HG03159 (cell line): ENCODE data around the gene RANBP3L.
"Not testable (repeated sequence)": the region's sequence is repeated elsewhere in the genome, so short reads cannot be mapped to it uniquely, and the experiment has no call there.

Experiments used
- ATAC-seq: cut with Tn5 transposase; IDR thresholded peaks from one replicate; pipeline ENCODE4 v1.9.1; 2021; ENCODE audit warnings: mild to moderate bottlenecking, moderate library complexity; ENCODE audit not compliant: unreplicated experiment

RANBP3L gene

GRCh38 chr5:36214436-36214835 is 87.3 kb downstream of the RANBP3L start:
- no peak for ATAC-seq

GRCh38 chr5:36209664-36210063 is 92.0 kb downstream of the RANBP3L start:
- no peak for ATAC-seq

GRCh38 chr5:36208786-36209185 is 92.9 kb downstream of the RANBP3L start:
- ATAC-seq = no peak

- ATAC-seq = no peak
Observed at GRCh38 chr5:36206913-36207312, 94.8 kb downstream of the RANBP3L start.

GRCh38 chr5:36205329-36205728 is 96.4 kb downstream of the RANBP3L start:
- no peak for ATAC-seq

- no peak for ATAC-seq
Observed at GRCh38 chr5:36202521-36202961, 99.2 kb downstream of the RANBP3L start.

GRCh38 chr5:36200513-36200912 is 101.2 kb downstream of the RANBP3L start:
- ATAC-seq = no peak

GRCh38 chr5:36199620-36200019 is 102.1 kb downstream of the RANBP3L start:
- no peak for ATAC-seq

- not testable (repeated sequence) for ATAC-seq
Observed at GRCh38 chr5:36198783-36199182, 102.9 kb downstream of the RANBP3L start.
